BLaER1 treated with 17β-estradiol and CSF1 and Interleukin-3, amounts not matched to agents 10 nM and 100 nM (cell line): ENCODE results near the gene EYA4.

ENCODE experiments used
- H3K27ac ChIP-seq, 11 experiments: shearing (Covaris generic); formaldehyde crosslinking; 2 replicates each; pipeline ENCODE4 v1.8.1; 2022
- H3K27me3 ChIP-seq, 11 experiments: shearing (Covaris generic); formaldehyde crosslinking; 2 replicates each; pipeline ENCODE4 v1.8.1; 2022
- H3K36me3 ChIP-seq, 11 experiments: shearing (Covaris generic); formaldehyde crosslinking; 2 replicates each; pipeline ENCODE4 v1.8.1; 2022
- H3K4me1 ChIP-seq, 10 experiments: shearing (Covaris generic); formaldehyde crosslinking; 2 replicates each; pipeline ENCODE4 v1.8.1; 2022
- H3K4me2 ChIP-seq, 11 experiments: shearing (Covaris generic); formaldehyde crosslinking; 2 replicates each; pipeline ENCODE4 v1.8.1; 2022
- H3K4me3 ChIP-seq, 10 experiments: shearing (Covaris generic); formaldehyde crosslinking; 2 replicates each; pipeline ENCODE4 v1.8.1; 2022
- H3K9ac ChIP-seq, 11 experiments: shearing (Covaris generic); formaldehyde crosslinking; 2 replicates each; pipeline ENCODE4 v1.8.1; 2022
- H3K9me3 ChIP-seq, 11 experiments: shearing (Covaris generic); formaldehyde crosslinking; replicated peaks in 1 of 11; 2 replicates each; pipeline ENCODE4 v1.8.1; 2022
- H4K20me1 ChIP-seq, 11 experiments: shearing (Covaris generic); formaldehyde crosslinking; 2 replicates each; pipeline ENCODE4 v1.8.1; 2022
- Cebpa-rat ChIP-seq, 11 experiments: shearing (Covaris generic); IDR thresholded peaks; 2 replicates each; pipeline ENCODE4 v1.8.1; 2022

The EYA4 gene

DNA sequence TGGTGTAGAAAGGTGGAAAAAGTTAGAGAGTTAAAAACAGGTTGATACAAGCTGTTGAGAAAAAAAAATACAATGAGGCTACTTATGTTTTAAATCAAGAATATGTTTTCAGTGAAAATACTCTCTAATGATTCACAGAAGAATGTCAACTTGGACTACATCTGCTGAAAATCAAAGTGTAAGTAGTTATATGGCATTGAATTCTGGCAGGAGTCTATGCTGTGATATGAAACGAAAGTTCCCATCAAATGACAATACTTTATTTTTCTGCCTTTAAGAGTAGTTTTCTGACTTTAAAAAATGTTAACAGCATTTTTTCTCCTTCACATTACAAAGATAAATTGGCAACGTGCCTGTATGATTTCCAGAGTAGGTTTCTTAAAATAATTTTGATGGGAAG lies 158.3 kb downstream of the EYA4 start:
- H3K27me3 ChIP-seq, result no peaks in the 10 kb centered on the region; a peak in 1 of 22 replicates
- peaks cover 0 to 16% (median 8%) of the 10 kb centered on the region in 11 experiments; a peak in 12 of 22 replicates for H3K9me3 ChIP-seq
- H3K9ac ChIP-seq, result no peak overlapping the region
- peaks cover 8 to 33% (median 17%) of the 10 kb centered on the region in 10 experiments; a peak in 19 of 20 replicates for H3K4me1 ChIP-seq
- no peak for TF ChIP-seq Cebpa-rat (IDR thresholded peaks at IDR 0.05)
- H3K4me3 ChIP-seq, result no peak overlapping the region
- peaks cover 0 to 37% (median 11%) of the 10 kb centered on the region in 11 experiments; a peak in 8 of 22 replicates for H3K36me3 ChIP-seq
- H4K20me1 ChIP-seq, result no peaks in the 10 kb centered on the region
- no peak overlapping the region for H3K4me2 ChIP-seq
- H3K27ac ChIP-seq, result no peak overlapping the region

DNA sequence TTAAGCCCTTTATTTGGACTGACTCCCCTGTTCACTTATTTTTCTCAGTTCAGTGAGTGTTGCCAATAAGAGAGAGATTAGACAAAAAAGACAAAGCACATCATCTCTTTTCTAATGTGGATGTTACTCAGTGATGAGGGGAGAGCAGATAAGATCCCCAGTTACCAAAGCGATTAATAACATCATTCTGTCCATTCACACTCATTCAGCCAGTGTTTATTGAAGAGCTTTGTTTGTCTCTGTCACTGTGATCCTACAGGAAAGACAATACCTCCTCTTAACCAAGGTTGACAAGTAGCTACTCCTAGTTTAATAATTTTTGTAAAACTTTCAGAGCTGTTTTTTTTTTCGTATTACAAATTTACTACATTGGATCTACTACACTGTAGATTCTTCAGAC lies 163.0 kb downstream of the EYA4 start:
- Histone ChIP-seq H3K36me3 (peaks cover 0 to 32% (median 0%) of the 10 kb centered on the region in 11 experiments; a peak in 7 of 22 replicates), H3K27ac (no peak overlapping the region), H3K27me3 (no peaks in the 10 kb centered on the region), H3K4me3 (no peak overlapping the region), H3K9ac (no peak overlapping the region), H3K4me1 (peaks cover 2 to 16% (median 11%) of the 10 kb centered on the region in 10 experiments; a peak in 17 of 20 replicates), H4K20me1 (no peaks in the 10 kb centered on the region), H3K4me2 (no peak overlapping the region), H3K9me3 (peaks cover 0 to 23% (median 7%) of the 10 kb centered on the region in 11 experiments; a peak in 14 of 22 replicates)
- TF ChIP-seq Cebpa-rat (IDR thresholded peaks at IDR 0.05), result no peak

DNA sequence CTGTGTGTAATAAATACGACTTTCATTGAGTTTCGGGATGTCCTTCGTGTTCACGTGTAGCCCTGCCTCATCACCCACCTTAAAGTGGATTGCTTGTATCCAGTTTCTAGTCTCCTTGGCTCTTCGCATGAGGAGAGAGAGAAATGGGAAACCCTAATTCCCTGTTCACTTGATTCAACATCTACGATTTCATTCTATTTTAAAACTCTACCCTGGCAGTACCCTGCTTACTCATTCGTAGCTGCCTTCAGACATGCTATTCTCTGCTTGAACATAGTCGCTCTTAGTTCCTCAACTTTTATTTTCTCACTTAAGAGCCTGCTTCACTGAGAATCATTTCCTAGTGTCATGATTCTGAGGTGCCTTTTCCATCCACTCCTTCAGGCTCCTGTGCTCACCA lies 163.6 kb downstream of the EYA4 start:
- TF ChIP-seq Cebpa-rat (IDR thresholded peaks at IDR 0.05), result no peak
- Histone ChIP-seq H3K4me1 (peaks cover 2 to 16% (median 11%) of the 10 kb centered on the region in 10 experiments; a peak in 17 of 20 replicates), H3K27ac (no peak overlapping the region), H3K9ac (no peak overlapping the region), H3K4me2 (no peak overlapping the region), H3K27me3 (no peaks in the 10 kb centered on the region), H4K20me1 (no peaks in the 10 kb centered on the region), H3K4me3 (no peak overlapping the region), H3K36me3 (peaks cover 0 to 28% (median 0%) of the 10 kb centered on the region in 11 experiments; a peak in 7 of 22 replicates), H3K9me3 (peaks cover 0 to 22% (median 7%) of the 10 kb centered on the region in 11 experiments; a peak in 14 of 22 replicates)

DNA sequence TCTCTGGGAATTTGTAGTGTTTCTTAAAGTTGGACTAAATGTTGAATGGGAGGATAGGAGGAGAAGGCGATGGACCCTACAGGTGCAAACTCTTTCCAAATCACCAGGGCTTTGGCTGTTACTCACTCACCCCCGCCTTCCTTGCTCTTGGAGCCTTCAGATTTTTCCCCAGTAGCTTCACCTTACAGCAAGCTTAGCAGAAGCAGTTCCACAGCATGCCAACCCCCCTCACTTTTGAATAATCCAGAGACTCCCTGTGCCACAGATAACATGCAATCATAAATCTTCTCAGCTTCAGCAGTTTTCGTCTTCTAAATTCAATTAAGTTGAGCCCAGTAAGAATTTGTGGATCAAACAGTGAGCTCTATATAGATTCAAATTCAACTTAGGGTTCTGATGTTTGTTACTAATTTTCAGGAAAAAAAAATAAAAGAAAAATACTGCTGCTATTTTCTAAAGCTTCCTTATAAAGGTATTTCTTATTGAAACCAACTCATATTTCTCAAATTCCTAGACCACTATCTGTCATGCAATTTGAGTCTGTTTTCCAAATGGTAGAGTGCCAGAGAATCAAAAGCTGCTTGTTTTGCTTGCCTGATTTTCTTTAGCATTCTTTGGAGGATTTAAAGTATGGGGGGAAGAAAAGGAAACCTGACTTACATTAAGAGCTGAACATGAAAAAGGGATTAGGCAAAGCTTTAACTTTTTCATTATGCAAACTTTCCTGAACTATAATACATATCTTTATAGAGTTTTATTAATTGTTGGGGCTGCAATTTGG lies 166.4 kb downstream of the EYA4 start:
- Histone ChIP-seq H3K4me1 (peaks cover 0 to 15% (median 4%) of the 10 kb centered on the region in 10 experiments; a peak in 13 of 20 replicates), H3K27ac (no peak overlapping the region), H3K4me2 (no peak overlapping the region), H3K4me3 (no peak overlapping the region), H4K20me1 (no peaks in the 10 kb centered on the region), H3K27me3 (no peaks in the 10 kb centered on the region), H3K9ac (no peak overlapping the region), H3K36me3 (peaks cover 0 to 17% (median 0%) of the 10 kb centered on the region in 11 experiments; a peak in 6 of 22 replicates), H3K9me3 (peaks cover 0 to 7% (median 0%) of the 10 kb centered on the region in 11 experiments; a peak in 8 of 22 replicates)
- TF ChIP-seq Cebpa-rat (IDR thresholded peaks at IDR 0.05), result no peak

DNA sequence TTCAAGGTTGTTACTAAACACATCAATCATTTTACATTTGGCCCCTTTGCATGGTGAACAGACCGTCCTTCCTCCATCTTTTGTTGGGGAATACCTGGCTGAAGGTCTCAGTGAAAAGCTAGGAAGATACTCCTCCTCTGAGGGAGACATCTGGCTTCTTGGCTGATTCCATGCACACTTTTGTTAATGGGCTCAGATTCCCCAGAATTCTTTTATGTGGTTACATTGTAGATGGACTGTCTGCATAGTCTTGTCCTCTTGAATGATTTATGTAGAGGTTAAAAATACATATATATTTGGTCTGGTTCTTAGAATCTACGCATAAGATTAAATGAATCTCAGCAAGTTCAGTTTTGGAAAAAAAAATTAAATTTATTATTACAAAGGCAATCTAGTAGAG lies 167.0 kb downstream of the EYA4 start:
- H3K27ac ChIP-seq, result no peak overlapping the region
- H3K9ac ChIP-seq, result no peak overlapping the region
- peaks cover 0 to 7% (median 0%) of the 10 kb centered on the region in 11 experiments; a peak in 8 of 22 replicates for H3K9me3 ChIP-seq

DNA sequence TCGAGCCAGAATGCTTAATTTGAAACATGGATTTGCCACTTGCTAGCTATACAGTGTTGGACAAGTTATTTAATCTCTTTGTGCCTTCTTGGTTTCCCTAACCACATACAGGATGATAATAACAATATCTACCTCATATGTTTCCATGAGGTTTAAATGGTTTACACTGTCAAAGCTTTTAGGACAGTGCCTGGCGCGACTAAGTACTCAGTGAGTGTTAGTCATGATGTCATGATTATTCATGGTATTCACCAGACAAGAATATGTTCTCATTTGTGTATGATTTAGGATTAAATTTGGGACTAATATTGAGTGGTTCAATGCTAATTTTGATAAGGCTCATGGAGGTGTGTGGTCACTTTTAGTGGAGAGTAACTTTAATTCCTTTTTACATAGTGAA lies 167.4 kb downstream of the EYA4 start:
- Histone ChIP-seq H3K9ac (no peak overlapping the region), H3K9me3 (peaks cover 0 to 7% (median 0%) of the 10 kb centered on the region in 11 experiments; a peak in 8 of 22 replicates), H3K27ac (no peak overlapping the region), H3K4me2 (no peak overlapping the region), H3K4me1 (peaks cover 0 to 20% (median 11%) of the 10 kb centered on the region in 10 experiments; a peak in 14 of 20 replicates), H4K20me1 (no peaks in the 10 kb centered on the region), H3K4me3 (no peak overlapping the region), H3K36me3 (peaks cover 0 to 17% (median 0%) of the 10 kb centered on the region in 11 experiments; a peak in 6 of 22 replicates), H3K27me3 (no peaks in the 10 kb centered on the region)
- no peak for TF ChIP-seq Cebpa-rat (IDR thresholded peaks at IDR 0.05)

More for the DNA sequence above, 167.0 kb downstream of the EYA4 start:
- Histone ChIP-seq H3K36me3 (peaks cover 0 to 17% (median 0%) of the 10 kb centered on the region in 11 experiments; a peak in 6 of 22 replicates), H3K4me2 (no peak overlapping the region), H3K27me3 (no peaks in the 10 kb centered on the region), H4K20me1 (no peaks in the 10 kb centered on the region), H3K4me3 (no peak overlapping the region), H3K4me1 (peaks cover 0 to 16% (median 10%) of the 10 kb centered on the region in 10 experiments; a peak in 14 of 20 replicates)
- TF ChIP-seq Cebpa-rat (IDR thresholded peaks at IDR 0.05), result no peak

DNA sequence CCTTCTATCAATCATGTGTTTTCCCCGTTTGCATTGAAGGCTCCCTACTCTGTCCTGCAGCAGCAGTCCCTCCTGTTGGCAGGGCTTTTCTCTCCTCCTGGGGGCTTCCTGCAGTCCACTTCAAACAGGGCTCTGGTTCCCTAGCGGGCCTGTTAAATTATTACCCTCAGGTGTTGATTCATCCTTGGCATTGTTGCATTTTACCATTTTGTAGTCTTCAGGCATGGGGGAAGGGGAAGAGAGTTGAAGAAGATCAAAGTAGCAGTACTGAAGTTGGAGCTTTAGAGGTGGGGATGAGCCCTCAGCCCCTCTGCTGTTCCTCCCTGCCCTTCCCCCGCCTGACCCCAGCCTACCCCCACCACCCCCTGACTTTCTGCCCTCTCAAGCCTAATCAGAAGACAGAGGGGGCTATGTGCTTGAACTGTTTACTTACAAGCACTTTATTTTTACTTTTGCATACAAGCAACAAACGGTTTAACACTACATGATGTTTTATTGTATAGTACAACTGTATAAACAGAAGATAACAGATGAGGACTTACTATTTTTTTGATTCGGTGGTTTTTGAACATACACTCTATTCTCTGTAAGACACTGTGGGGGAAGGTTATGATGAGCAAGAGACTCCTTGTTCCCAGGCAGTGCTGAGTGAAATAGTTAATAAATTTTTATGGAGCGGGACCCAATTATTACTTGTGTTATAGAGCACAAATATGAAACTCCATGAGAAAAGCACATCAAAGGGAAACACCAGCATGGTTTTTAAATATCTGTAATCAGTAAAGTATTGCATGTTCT lies 169.7 kb downstream of the EYA4 start:
- H3K27ac ChIP-seq, result no peak overlapping the region
- no peak overlapping the region for H3K9ac ChIP-seq
- no peak overlapping the region for H3K4me2 ChIP-seq
- H4K20me1 ChIP-seq, result no peaks in the 10 kb centered on the region
- peaks cover 0 to 21% (median 10%) of the 10 kb centered on the region in 10 experiments; a peak in 14 of 20 replicates for H3K4me1 ChIP-seq
- H3K36me3 ChIP-seq, result peaks cover 0 to 14% (median 0%) of the 10 kb centered on the region in 11 experiments; a peak in 5 of 22 replicates
- H3K4me3 ChIP-seq, result no peak overlapping the region
- peaks cover 0 to 3% (median 0%) of the 10 kb centered on the region in 11 experiments; a peak in 3 of 22 replicates for H3K9me3 ChIP-seq
- no peak for TF ChIP-seq Cebpa-rat (IDR thresholded peaks at IDR 0.05)
- no peaks in the 10 kb centered on the region for H3K27me3 ChIP-seq

DNA sequence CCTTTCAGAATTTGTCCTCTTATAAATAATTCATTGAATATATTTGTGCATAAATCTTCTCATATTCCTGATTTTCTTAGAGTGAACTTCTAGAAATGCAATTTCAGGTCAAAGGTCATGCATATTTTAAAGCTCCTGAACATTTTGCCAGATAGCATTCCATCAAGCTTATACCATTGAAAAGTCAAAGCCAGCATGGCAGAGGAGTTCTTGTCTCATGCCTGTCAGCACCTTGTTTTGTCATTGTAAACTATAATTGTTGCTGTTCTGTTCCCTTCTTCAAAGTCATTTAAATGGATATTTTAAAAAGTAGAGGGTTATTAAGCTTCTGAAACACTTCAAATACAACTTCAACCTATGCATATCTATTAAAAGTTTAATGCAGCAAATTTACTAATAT lies 170.6 kb downstream of the EYA4 start:
- no peak overlapping the region for H3K27ac ChIP-seq

More for the DNA sequence above, 170.6 kb downstream of the EYA4 start:
- no peak overlapping the region for H3K4me3 ChIP-seq
- H3K4me2 ChIP-seq, result peak overlapping the region in 1 of 11 experiments; percentile 14; a peak in 1 of 22 replicates
- peaks cover 0 to 20% (median 0%) of the 10 kb centered on the region in 11 experiments; a peak in 4 of 22 replicates for H3K36me3 ChIP-seq
- no peak overlapping the region for H3K9ac ChIP-seq
- H3K4me1 ChIP-seq, result peaks cover 0 to 21% (median 10%) of the 10 kb centered on the region in 10 experiments; a peak in 14 of 20 replicates
- TF ChIP-seq Cebpa-rat (IDR thresholded peaks at IDR 0.05), result no peak
- H4K20me1 ChIP-seq, result no peaks in the 10 kb centered on the region
- peaks cover 0 to 6% (median 0%) of the 10 kb centered on the region in 11 experiments; a peak in 1 of 22 replicates for H3K9me3 ChIP-seq
- H3K27me3 ChIP-seq, result no peaks in the 10 kb centered on the region
